ENCODE results near the gene MRPL37.

- TF ChIP-seq CTCF (IDR thresholded peaks at IDR 0.05) (no peak), POLR2A (IDR thresholded peaks at IDR 0.05) (no peak)
Observed at GRCh38 chr1:54174106-54174505, 25.9 kb upstream of the MRPL37 start.

Data from right lobe of liver (tissue), 4 donors.